HepG2 (cell line): ENCODE measurements around the gene OTOGL. TPM values are rescaled to one million over a fixed set of nuclear protein-coding genes. Genes with fewer than 3 reads are reported as not detected.

Experiments used
- ATAC-seq: fragments of 200-7000 bp; cut with Tn5 transposase; 3 replicates; pipeline ENCODE4 v1.9.1; 2020; ENCODE audit warnings: mild to moderate bottlenecking, moderate library complexity
- BruUV-seq: library from RNA; stranded (reverse); fragments of 400-500 nt; replicated peaks from 2 replicates; lab custom pipeline; 2021; lab: Mats Ljungman, UMichigan
- CTCF ChIA-PET: fragments of 300-600 bp; formaldehyde crosslinking; extraction: SDS; loops from one replicate; lab custom pipeline; 2021; ENCODE audit warnings: low total read pairs, inconsistent platforms, low intra/inter-chr PET ratio; lab: Yijun Ruan, JAX
- POLR2A ChIA-PET: fragments of 350-600 bp; sonication (Branson Sonifier 250); formaldehyde crosslinking; loops from one replicate; lab custom pipeline; 2020; ENCODE audit warnings: antibody characterized with exemption, inconsistent platforms; lab: Yijun Ruan, JAX
- DNase-seq: peaks from one replicate; pipeline ENCODE4 v3.0.0-alpha.2; 2015; ENCODE audit warnings: low spot score
- FAIRE-seq: peaks from 3 replicates; lab custom pipeline; 2011; peaks lifted over from hg19 to GRCh38; lab: Jason Lieb, UNC
- H2AFZ ChIP-seq: one replicate; pipeline ENCODE4 v1.6.1; 2011; ENCODE audit warnings: low read length, inconsistent platforms
- H3K27ac ChIP-seq: fragments of 300-600 bp; 3 replicates; pipeline ENCODE4 v1.8.0; 2011; ENCODE audit warnings: mixed run types, mild to moderate bottlenecking, mixed read lengths, low read length, inconsistent platforms; ENCODE audit not compliant: insufficient read depth; ENCODE audit errors: extremely low read length
- H3K27me3 ChIP-seq, 2 experiments: fragments of 200-600 bp in 1 of 2; 2 replicates in 1 of 2; 3 replicates in 1 of 2; pipeline versions ENCODE4 v1.6.0 to v1.8.0; 2011; ENCODE audit warnings: low read length in 2 of 2, mild to moderate bottlenecking in 2 of 2, moderate library complexity in 2 of 2, inconsistent platforms in 1 of 2; ENCODE audit not compliant: insufficient read depth in 2 of 2, control insufficient read depth in 1 of 2
- H3K36me3 ChIP-seq, 2 experiments: fragments of 200-600 bp in 1 of 2; replicated peaks in 1 of 2; 2 replicates in 1 of 2; 3 replicates in 1 of 2; pipeline versions ENCODE4 v1.5.1 to v1.8.0; 2011; ENCODE audit warnings: low read length in 2 of 2, inconsistent platforms in 1 of 2; ENCODE audit not compliant: insufficient read depth in 2 of 2, control insufficient read depth in 1 of 2
- H3K4me1 ChIP-seq: 2 replicates; pipeline ENCODE4 v1.5.1; 2012; ENCODE audit warnings: low read length, inconsistent platforms; ENCODE audit not compliant: insufficient read depth
- H3K4me2 ChIP-seq: 2 replicates; pipeline ENCODE4 v1.6.0; 2011; ENCODE audit warnings: low read depth, low read length, inconsistent platforms
- H3K4me3 ChIP-seq, 3 experiments: fragments of 200-600 bp in 1 of 3; sonication (generic), shearing (Covaris generic) in 1 of 3; replicated peaks in 1 of 3; 2 replicates each; pipeline ENCODE4 v1.5.1; 2011 to 2016; ENCODE audit warnings: low read length in 3 of 3, inconsistent platforms in 2 of 3, low read depth in 2 of 3, mild to moderate bottlenecking in 2 of 3, control low read depth in 1 of 3, mixed read lengths in 1 of 3; ENCODE audit not compliant: insufficient read depth in 1 of 3
- H3K79me2 ChIP-seq: one replicate; pipeline ENCODE4 v1.6.1; 2011; ENCODE audit warnings: low read length, inconsistent platforms; ENCODE audit not compliant: insufficient read depth
- H3K9ac ChIP-seq: 2 replicates; pipeline ENCODE4 v1.6.0; 2011; ENCODE audit warnings: mild to moderate bottlenecking, low read depth, low read length, inconsistent platforms; ENCODE audit not compliant: insufficient read depth
- H3K9me3 ChIP-seq: 2 replicates; pipeline ENCODE4 v1.5.1; 2012; ENCODE audit warnings: mild to moderate bottlenecking, low read length
- H4K20me1 ChIP-seq: 2 replicates; pipeline ENCODE4 v1.6.0; 2011; ENCODE audit warnings: inconsistent platforms, mild to moderate bottlenecking, low read length, moderate library complexity; ENCODE audit not compliant: insufficient read depth
- CREM ChIP-seq, 2 experiments: sonication (generic) in 1 of 2; formaldehyde crosslinking in 1 of 2; IDR thresholded peaks; 2 replicates each; pipeline versions ENCODE4 v1.4.0 to v1.6.1; 2016 to 2020; ENCODE audit warnings: antibody characterized with exemption in 1 of 2, mild to moderate bottlenecking in 1 of 2, missing genetic modification reagents in 1 of 2
- GATAD2A ChIP-seq: IDR thresholded peaks from 2 replicates; pipeline ENCODE4 v1.6.1; 2016
- SRF ChIP-seq: IDR thresholded peaks from 2 replicates; pipeline ENCODE4 v1.6.1; 2011; ENCODE audit warnings: mild to moderate bottlenecking, low read depth, low read length, moderate library complexity
- ZBTB49 ChIP-seq: sonication (generic); formaldehyde crosslinking; IDR thresholded peaks from 2 replicates; pipeline ENCODE4 v1.4.0; 2020; ENCODE audit warnings: missing genetic modification reagents, borderline replicate concordance
- ZNF235 ChIP-seq: sonication (generic); formaldehyde crosslinking; IDR thresholded peaks from 2 replicates; pipeline ENCODE4 v1.8.1; 2023; ENCODE audit warnings: mild to moderate bottlenecking, missing genetic modification reagents, borderline replicate concordance
- ZNF460 ChIP-seq: sonication (generic); formaldehyde crosslinking; IDR thresholded peaks from 2 replicates; pipeline ENCODE4 v1.5.1; 2020; ENCODE audit warnings: missing genetic modification reagents, mild to moderate bottlenecking, borderline replicate concordance
- ZSCAN21 ChIP-seq: sonication (generic); formaldehyde crosslinking; IDR thresholded peaks from 2 replicates; pipeline ENCODE4 v1.8.0; 2022; ENCODE audit warnings: mild to moderate bottlenecking, missing genetic modification reagents, moderate library complexity, borderline replicate concordance
- WGBS: methylation state at CpG from one replicate; pipeline ENCODE4 v1.1.6; 2017; ENCODE audit warnings: low lambda C conversion rate; 5-methylcytosine and 5-hydroxymethylcytosine counted together
- in situ Hi-C: cut with HindIII; loops from 2 replicates; pipeline ENCODE4 v1.10.0; 2017; ENCODE audit warnings: low pct_unique_long_range_greater_than_20kb; ENCODE audit not compliant: extremely low pct_ligation_motif_present
- intact Hi-C: fragments of 100-400 bp; cut with micrococcal nuclease; formaldehyde crosslinking; loops from one replicate; pipeline ENCODE4 v1.10.0; 2022; ENCODE audit not compliant: unreplicated experiment
- polyA plus RNA-seq, 8 experiments: library from polyadenylated mRNA; depleted of rRNA in 3 of 8; stranded (reverse) in 7 of 8; unstranded in 1 of 8; fragments of >200 nt; fragmentation: Illumina TruSeq in 4 of 8; extraction: Trizol in 4 of 8; gene quantifications; 2 replicates each; pipeline versions ENCODE4 v1.2.1 to v1.2.3, GENCODE V29; 2011 to 2016; ENCODE audit warnings: low read depth in 4 of 8, missing spikeins in 1 of 8, mixed read lengths in 1 of 8; ENCODE audit not compliant: insufficient read depth in 1 of 8
- total RNA-seq, 5 experiments: library from RNA; depleted of rRNA; stranded (reverse); fragments of >200 nt; fragmentation: Illumina TruSeq; extraction: Trizol; gene quantifications; 2 replicates each; pipeline ENCODE4 v1.2.3, GENCODE V29; 2016; ENCODE audit warnings: low read depth in 1 of 5

The OTOGL gene
- total and polyA plus RNA-seq, 2 of the 13 experiments (the other 11 are each of a cell fraction or from before 2014, with no cell fraction given): not detected

GRCh38 chr12:80184926-80185325 is 85.6 kb downstream of the OTOGL start:
- 2% methylated on average over 2 of the region's 2 CpGs for WGBS
- no TSS peak for BruUV-seq
- intact Hi-C loops (no loop called here), in situ Hi-C loops (loop anchor here (10.0 to 25.0 kb wide), 2 partner anchors 398 to 780 kb away; no protein-coding TSS in a partner anchor)
- FAIRE-seq (no peak), DNase-seq (no peak), ATAC-seq (no peak)
- Histone ChIP-seq H3K79me2 (no peaks in the 10 kb centered on the region), H3K4me3 (no peak overlapping the region), H3K4me2 (no peak overlapping the region), H3K27ac (no peak overlapping the region), H2AFZ (no peak overlapping the region), H3K4me1 (peaks cover 4% of the 10 kb centered on the region; the same call in 1 of the 2 replicates), H4K20me1 (no peaks in the 10 kb centered on the region), H3K36me3 (no peaks in the 10 kb centered on the region), H3K9ac (no peak overlapping the region), H3K9me3 (no peaks in the 10 kb centered on the region), H3K27me3 (no peaks in the 10 kb centered on the region)
- ChIA-PET CTCF (no interaction called here), POLR2A (no interaction called here)
- TF ChIP-seq ZBTB49 (CRISPR knock-in tag): no peak
- no peak for TF ChIP-seq SRF
- TF ChIP-seq ZNF235: no peak
- TF ChIP-seq ZNF460: no peak
- TF ChIP-seq ZSCAN21 (CRISPR knock-in tag): no peak
- no peak for TF ChIP-seq CREM (IDR thresholded peaks at IDR 0.05)
- TF ChIP-seq CREM (CRISPR knock-in tag; IDR thresholded peaks at IDR 0.05): no peak
- TF ChIP-seq GATAD2A (CRISPR knock-in tag): no peak
